HG03571 (cell line): Measurements from ENCODE around the gene SEC31A.

Experiments used
- ATAC-seq: cut with Tn5 transposase; IDR thresholded peaks from one replicate; pipeline ENCODE4 v1.9.1; 2021; ENCODE audit not compliant: unreplicated experiment

Gene SEC31A

DNA sequence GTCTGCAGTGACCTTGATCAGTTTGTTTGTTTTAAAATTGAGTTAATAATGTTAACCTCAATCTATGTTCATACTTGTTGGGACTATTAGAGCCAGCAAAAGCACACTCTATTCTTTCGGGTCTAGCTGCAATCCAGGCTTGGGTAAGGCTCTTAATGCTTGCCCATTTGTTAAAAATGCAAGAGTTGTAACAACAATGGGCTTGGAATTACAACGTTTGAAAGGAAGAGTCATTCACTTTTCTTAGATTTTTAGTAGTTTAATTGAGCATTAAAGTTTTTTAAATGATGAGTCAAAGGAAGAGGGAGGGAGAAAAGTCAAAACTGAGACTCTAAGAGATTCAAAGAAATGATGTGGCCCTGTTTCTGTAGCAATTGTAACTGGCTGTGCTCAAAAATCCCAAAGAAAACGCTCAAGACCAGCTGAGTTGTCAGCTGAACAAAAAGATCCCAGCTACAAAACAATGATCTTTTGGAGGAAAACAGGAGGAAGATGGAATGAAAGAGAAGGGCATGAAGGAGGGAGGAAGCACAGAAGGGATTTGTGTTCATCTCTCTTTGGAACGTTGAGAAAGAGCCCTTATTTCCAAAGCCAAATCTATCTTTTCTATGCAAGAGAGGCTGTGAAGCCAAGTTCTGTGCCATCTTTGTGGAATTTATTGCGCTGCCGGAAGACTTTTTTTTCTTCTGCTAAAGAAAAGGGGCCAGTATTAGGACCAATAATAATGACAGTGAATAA is 97.9 kb downstream of the SEC31A start:
- no peak for ATAC-seq

DNA sequence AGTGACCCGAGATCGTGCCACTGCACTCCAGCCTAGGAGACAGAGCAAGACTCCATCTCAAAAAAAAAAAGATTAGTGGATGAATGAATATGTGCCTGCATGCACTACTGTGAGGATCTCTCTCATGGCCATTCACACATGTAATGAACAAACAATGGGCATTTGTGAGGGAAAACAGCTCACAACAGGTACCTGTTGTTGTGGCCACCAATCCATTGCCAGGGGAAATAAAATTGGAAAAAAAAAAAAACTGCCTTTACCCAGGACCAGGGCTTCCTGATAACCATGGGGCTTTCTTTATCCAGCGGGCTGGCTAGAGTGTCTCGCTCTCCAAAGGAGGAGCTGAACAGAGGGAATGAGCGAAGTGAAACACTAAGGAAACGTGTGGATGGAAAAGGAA is 99.8 kb downstream of the SEC31A start:
- ATAC-seq = no peak

DNA sequence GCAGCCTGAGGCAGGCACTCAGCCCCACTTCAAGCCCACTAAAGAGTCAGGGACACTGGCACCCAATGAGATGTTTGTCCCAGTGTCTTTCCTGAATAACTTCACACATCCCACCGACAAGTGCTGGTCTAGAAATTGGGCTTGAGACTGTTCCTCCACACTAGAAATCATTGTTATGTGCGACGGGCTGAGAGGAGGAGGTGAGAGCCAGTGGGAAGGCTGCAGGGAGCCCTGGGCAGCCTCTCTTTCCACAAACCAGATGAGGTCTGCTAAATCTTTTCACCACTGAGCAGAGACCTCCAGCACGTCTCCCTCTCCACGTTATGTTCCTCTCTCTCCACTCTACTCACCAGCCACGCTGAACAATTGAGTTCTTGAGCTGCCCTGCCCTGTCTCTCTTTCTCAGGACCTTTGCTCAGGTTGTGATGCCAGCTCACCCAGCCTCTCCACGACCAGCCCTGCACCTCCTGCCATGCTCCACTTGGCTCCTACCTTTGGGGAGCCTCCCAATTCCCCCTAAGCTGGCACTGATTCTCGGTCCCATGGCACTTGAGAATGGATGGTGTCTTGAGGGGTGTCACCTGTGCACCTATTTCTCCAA is 100.8 kb downstream of the SEC31A start:
- no peak for ATAC-seq

GRCh38 chr4:82789025-82789776 is 101.8 kb downstream of the SEC31A start:
- ATAC-seq = no peak

DNA sequence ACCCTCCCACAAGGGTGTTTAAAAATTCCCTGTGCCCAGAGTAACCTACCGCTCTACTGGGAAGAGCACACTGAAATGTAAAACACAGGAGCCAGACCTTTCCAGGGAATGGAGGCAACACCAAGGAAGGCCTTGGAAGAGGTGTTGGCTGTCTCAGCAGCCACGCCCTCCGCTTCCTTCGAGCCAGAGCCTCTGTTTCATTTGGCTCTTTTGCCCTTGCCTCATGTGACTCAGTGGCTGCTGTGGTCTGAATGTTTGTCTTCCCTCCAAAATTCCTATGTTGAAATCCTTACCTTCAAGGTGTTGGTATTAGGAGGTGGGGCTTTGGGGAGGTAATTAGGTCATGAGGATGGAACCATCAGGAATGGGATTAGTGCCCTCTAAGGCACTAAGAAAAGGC is 103.6 kb downstream of the SEC31A start:
- ATAC-seq = no peak

DNA sequence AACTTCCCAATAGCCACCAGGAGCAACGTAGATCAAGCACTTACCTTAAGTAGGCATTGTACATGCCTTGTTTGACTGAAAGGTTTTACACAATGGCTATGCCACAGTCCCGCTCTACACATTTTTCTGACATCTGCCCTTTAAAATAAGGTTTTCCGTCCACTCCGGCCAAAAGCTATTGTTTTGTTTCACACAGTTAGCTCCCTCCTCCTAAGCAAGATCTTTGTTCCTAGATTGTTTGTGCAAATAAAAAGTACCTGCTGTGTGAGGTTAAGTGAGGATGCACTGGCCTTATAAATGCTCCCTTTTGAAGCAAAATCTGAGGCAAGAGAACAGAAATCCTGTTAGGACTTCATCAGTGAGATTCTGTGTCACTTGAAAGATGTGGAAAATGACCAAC is 104.1 kb downstream of the SEC31A start:
- no peak for ATAC-seq

GRCh38 chr4:82785611-82786400 is 105.1 kb downstream of the SEC31A start:
- ATAC-seq = no peak

DNA sequence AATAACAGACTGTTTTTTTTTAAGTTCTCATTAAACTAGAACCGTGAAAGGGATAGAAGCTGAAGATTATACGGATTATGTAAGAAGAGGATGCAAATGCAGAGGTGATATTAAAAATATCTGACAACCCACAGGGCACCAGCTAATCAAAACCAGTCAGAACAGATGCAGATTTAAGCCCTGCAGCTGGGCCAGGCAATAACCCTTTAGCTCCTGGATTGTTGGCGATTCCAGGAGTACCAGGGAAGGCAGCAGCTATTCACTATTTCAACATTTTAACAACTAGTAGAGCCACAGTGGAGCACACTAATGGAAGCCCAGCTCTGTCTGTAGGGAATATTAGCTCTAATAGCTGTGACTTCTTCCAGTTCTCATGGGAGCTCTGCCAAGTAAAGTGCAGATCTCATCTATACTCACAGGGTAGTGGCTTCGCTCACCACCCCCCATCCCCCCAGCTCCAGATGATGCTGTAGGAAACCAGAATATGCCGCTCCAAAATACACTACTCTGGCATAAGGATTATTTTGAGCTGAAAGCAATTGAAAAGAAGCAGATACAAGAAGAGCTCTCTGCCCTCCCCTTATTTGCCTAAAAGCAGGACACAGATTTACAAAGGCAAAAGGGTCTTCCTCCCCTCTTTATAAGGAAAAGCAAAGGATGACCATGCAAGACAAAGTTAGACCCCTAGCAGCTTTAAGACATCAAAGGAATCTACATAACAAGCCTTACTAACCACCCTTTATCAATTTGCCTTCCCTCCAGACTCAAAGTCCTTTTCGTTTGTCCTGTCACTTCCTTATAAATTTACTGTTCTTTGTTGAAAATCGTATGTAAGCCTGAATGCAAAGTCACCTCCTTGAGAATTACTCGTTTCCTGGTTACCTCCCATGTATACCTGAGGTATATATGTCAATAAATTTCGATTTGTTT is 106.0 kb downstream of the SEC31A start:
- ATAC-seq = no peak

GRCh38 chr4:82782626-82783345 is 108.2 kb downstream of the SEC31A start:
- no peak for ATAC-seq

DNA sequence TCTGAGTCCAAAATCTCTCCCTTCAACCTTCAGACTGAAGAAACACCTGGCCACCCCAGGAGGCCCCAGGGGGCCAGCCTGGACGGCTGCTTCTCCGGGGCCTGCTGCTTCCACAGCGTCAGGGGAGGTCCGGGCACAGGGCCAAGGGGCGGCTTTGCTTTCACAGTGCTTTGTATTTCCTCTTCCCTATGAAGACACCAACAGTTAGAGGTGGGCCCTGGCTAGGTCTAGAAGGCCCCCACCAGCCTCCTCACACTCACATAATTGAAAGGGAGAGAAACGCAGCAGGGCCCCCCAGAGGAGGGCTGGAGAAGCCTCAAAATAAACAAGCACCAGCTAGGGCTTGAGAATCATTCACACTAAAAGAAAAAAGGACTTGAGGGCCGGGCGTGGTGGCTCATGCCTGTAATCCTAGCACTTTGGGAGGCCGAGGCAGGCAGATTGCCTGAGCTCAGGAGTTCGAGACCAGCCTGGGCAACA is 110.2 kb downstream of the SEC31A start:
- ATAC-seq = no peak

- no peak for ATAC-seq
Observed at GRCh38 chr4:82780170-82780751, 110.7 kb downstream of the SEC31A start.

DNA sequence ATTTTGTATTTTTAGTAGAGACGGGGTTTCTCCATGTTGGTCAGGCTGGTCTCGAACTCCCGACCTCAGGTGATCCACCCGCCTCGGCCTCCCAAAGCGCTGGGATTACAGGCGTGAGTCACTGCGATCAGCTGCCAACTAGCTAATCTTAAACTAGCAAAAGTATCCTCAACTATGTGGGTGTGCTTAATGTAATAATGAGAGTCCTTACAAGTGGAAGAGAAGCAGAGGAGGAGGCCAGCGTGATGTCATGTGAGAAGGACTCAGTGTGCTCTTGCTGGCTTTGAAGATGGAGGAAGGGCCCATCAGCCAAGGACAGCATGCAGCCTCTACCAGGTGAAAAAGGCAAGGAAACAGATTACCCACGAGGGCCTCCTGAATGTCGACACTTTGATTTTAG is 111.9 kb downstream of the SEC31A start:
- no peak for ATAC-seq

DNA sequence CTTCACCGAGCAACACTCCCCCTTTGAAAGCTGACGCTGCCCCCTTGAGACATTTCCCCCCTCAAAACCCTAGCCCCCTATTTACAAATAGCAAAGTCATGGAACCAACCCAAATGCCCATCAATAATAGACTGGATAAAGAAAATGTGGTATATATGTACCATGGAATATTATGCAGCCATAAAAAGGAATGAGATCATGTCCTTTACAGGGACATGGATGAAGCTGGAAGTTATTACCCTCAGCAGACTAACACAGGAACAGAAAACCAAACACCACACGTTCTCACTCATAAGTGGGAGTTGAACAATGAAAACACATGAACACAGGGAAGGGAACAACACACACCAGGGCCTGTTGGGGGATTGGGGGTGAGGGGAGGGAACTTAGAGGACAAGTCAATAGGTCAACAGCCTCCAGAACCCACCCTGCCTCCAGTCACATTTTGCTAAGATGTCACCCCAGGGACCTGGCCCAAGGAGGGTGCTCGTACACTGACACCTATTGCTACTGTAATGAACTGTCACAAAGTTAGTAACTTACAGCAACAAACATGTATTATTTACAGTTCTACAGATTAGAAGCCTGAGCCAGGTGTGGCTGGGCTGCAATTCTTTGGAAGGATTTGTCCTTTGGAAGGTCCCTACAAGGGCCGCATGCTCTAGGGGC is 113.0 kb downstream of the SEC31A start:
- no peak for ATAC-seq

DNA sequence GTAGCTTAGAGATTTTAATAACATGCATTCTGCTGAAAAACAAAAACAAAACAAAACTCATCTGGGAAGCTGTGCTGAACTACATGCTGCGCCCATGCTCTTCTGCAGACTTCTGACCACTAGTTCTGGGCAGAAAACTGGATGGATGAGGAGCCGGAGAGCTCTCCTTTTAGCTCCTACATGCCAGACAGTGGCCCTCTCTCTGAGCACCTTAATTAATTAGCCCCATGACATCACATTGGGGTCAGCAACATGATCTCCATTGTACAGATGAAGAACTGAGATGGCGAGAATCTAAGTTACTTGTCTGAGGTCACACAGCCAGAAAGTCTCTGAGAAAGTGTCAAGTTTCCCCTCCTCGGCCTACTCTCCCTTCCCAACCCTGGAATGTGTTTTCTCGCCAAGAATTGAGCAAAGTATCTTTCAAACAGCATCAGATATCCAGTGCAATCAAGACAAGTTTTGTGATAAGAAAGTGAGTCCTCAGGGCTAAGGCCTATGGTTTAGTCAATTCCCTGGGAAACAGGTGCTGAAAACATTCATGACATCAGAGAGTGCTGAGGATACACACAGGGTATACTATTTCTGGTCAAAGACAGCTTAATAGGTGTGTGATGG is 113.9 kb downstream of the SEC31A start:
- ATAC-seq = no peak

DNA sequence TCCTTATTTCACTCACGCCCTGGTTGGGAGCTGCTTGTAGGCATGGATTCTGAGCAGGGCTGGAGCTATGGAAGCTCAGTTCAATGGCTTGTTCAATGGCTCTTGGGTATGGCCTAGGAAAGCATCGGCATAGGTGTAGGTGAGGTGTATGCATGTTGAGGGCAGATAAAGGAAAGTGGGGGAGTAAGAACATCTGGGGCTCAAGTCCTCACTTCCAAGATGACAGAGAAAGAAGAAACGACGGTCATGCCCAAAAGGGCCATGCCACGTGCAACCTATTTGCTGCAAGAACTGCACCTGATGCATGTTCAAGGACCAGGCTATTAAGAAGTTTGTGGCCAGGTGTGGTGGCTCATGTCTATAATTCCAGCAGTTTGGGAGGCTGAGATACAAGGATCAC is 115.7 kb downstream of the SEC31A start:
- ATAC-seq = no peak

DNA sequence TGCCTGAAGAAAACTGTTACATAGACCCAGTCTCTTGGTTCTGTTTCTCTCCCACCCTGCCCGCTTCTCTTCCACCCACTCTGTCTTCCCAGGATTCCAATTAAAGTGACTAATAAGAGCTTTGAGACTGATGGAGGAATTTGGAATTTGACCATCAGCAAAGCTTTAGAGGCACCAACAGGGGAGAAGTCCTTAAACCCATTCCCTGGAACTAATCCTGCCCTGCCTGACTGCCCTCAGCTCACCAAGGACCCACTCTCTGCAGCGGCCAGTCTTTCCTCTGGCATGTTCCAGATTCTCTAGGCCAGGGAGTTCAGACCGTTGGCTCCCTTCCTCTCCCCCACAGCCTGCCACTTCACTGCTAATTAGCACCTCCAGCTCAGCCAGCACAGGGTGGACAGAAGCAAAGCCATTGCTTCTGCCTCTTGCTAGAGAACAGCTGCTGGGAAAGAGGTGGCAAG is 116.2 kb downstream of the SEC31A start:
- ATAC-seq = no peak

GRCh38 chr4:82773057-82773456 is 117.9 kb downstream of the SEC31A start:
- no peak for ATAC-seq

DNA sequence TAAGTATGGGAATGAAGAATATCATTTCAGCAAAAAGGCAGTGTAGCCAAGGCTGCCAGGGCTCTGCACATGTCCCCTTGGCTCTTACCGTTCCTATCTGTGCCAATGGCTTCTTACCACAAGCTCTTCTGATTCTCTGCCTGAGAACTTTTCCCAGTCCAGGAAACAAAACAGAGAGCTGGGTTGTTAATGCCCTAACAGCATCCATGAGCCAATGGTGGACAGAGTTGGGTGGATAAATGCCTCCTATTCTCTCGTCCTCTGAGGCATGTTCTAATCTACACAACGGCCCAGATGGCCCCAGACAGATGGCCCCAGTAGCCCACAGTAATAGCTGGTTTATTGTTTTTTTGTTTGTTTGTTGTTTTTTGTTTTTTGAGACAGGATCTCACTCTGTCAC is 120.3 kb downstream of the SEC31A start:
- ATAC-seq = no peak
